HuH-7 (cell line): Measurements from ENCODE around the gene NTM.
"Not testable (repeated sequence)": the region's sequence is repeated elsewhere in the genome, so short reads cannot be mapped to it uniquely, and the experiment has no call there.

Experiments
- DNase-seq: peaks from one replicate; pipeline ENCODE4 v3.0.0; 2011; ENCODE audit warnings: low spot score

Gene NTM

GRCh38 chr11:132047167-132047566 is 676.8 kb downstream of the NTM start:
- no peak for DNase-seq

GRCh38 chr11:132048040-132048439 is 677.6 kb downstream of the NTM start:
- DNase-seq: no peak

- no peak for DNase-seq
Measured at GRCh38 chr11:132049205-132049604, 678.8 kb downstream of the NTM start.

- DNase-seq: no peak
Measured at GRCh38 chr11:132050049-132050448, 679.6 kb downstream of the NTM start.

GRCh38 chr11:132050577-132051165 is 680.3 kb downstream of the NTM start:
- no peak for DNase-seq

- no peak for DNase-seq
Measured at GRCh38 chr11:132051704-132052103, 681.3 kb downstream of the NTM start.

GRCh38 chr11:132052342-132052741 is 681.9 kb downstream of the NTM start:
- no peak for DNase-seq

- DNase-seq: no peak
Measured at GRCh38 chr11:132052904-132053303, 682.5 kb downstream of the NTM start.

GRCh38 chr11:132054822-132055221 is 684.4 kb downstream of the NTM start:
- DNase-seq: no peak

- no peak for DNase-seq
Measured at GRCh38 chr11:132055296-132055695, 684.9 kb downstream of the NTM start.

- DNase-seq: no peak
Measured at GRCh38 chr11:132056689-132057088, 686.3 kb downstream of the NTM start.

GRCh38 chr11:132057266-132057665 is 686.9 kb downstream of the NTM start:
- no peak for DNase-seq

GRCh38 chr11:132058211-132058772 is 687.9 kb downstream of the NTM start:
- DNase-seq: no peak

- no peak for DNase-seq
Measured at GRCh38 chr11:132060567-132060966, 690.2 kb downstream of the NTM start.

GRCh38 chr11:132062031-132062430 is 691.6 kb downstream of the NTM start:
- DNase-seq: no peak

- no peak for DNase-seq
Measured at GRCh38 chr11:132062541-132062940, 692.1 kb downstream of the NTM start.

- no peak for DNase-seq
Measured at GRCh38 chr11:132064987-132065620, 694.7 kb downstream of the NTM start.

- DNase-seq: no peak
Measured at GRCh38 chr11:132068556-132068955, 698.1 kb downstream of the NTM start.

GRCh38 chr11:132069593-132069992 is 699.2 kb downstream of the NTM start:
- DNase-seq: not testable (repeated sequence)

GRCh38 chr11:132070907-132071306 is 700.5 kb downstream of the NTM start:
- not testable (repeated sequence) for DNase-seq

- no peak for DNase-seq
Measured at GRCh38 chr11:132072044-132072857, 701.8 kb downstream of the NTM start.

- no peak for DNase-seq
Measured at GRCh38 chr11:132072858-132073211, 702.4 kb downstream of the NTM start.

GRCh38 chr11:132073787-132074186 is 703.4 kb downstream of the NTM start:
- DNase-seq: no peak
